ENCODE measurements around the gene NEDD4L. TPM values are rescaled to one million over a fixed set of nuclear protein-coding genes. Genes with fewer than 3 reads are reported as not detected.

The NEDD4L gene
- total and polyA plus RNA-seq, 2 experiments from 2014 or later, result 36.2 to 72.3 TPM

DNA sequence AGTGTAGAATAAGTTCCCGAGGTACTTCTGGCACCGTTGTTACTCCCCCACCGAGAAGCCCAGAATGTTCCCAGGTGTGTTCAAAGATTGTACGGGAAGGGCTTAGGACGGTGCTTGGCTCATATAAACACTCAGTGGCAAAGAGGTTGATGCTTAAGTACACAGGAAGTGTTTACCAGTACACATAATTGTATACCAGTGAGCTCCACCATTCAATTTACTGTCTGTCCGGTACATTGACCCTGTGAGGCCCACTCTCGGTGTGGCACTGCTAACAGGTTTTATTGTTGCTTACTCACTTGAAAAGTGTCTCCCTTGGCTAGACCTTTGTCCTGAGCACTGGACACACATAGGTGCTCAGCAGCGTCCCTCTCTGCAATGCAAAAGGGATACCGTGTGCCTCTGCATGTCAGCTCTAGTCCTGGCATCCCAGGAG is 191.0 kb downstream of the NEDD4L start:
- Histone ChIP-seq H3K27ac (ENCODE audit: low read depth) (0 out of 2 replicates have a peak overlapping the region, but pooled peaks have one; percentile 62), H3K79me2 (replicated peaks; ENCODE audit: insufficient read depth) (peaks cover 98% of the 10 kb centered on the region), H2AFZ (no peak overlapping the region), H3K9me2 (ENCODE audit: insufficient read depth) (no peaks in the 10 kb centered on the region), H3K36me3 (ENCODE audit: insufficient read depth) (no peaks in the 10 kb centered on the region), H4K20me1 (replicated peaks; ENCODE audit: insufficient read depth) (peaks cover 8% of the 10 kb centered on the region), H3K27me3 (ENCODE audit: insufficient read depth) (no peaks in the 10 kb centered on the region), H3F3A (replicated peaks; ENCODE audit: low read depth) (no peaks in the 10 kb centered on the region), H3K4me1 (ENCODE audit: insufficient read depth) (peaks cover 10% of the 10 kb centered on the region), H3K4me3 (no peak overlapping the region), H3K4me2 (no peak overlapping the region)
- no peaks in the 10 kb centered on the region; the same call in 2 of the 3 replicates for H3K9me3 Mint-ChIP-seq
- H3K27ac Mint-ChIP-seq, result peak overlapping the region; percentile 64
- DNase-seq (ENCODE audit: low spot score), result no peak
- H3K36me3 Mint-ChIP-seq (ENCODE audit: low read depth), result peaks cover 10% of the 10 kb centered on the region
- no peak overlapping the region for H3K4me3 Mint-ChIP-seq
- ATAC-seq, result no peak
- TF ChIP-seq ZNF331 (CRISPR knock-in tag; IDR thresholded peaks at IDR 0.05; ENCODE audit: low read depth) (no peak), NANOG (IDR thresholded peaks at IDR 0.05; ENCODE audit: borderline replicate concordance) (no peak), STAT1 (IDR thresholded peaks at IDR 0.05; ENCODE audit: unreplicated experiment) (no peak), CREB1 (CRISPR knock-in tag; IDR thresholded peaks at IDR 0.05; ENCODE audit: low read depth) (no peak)
- TF ChIP-seq, protein P1, sequence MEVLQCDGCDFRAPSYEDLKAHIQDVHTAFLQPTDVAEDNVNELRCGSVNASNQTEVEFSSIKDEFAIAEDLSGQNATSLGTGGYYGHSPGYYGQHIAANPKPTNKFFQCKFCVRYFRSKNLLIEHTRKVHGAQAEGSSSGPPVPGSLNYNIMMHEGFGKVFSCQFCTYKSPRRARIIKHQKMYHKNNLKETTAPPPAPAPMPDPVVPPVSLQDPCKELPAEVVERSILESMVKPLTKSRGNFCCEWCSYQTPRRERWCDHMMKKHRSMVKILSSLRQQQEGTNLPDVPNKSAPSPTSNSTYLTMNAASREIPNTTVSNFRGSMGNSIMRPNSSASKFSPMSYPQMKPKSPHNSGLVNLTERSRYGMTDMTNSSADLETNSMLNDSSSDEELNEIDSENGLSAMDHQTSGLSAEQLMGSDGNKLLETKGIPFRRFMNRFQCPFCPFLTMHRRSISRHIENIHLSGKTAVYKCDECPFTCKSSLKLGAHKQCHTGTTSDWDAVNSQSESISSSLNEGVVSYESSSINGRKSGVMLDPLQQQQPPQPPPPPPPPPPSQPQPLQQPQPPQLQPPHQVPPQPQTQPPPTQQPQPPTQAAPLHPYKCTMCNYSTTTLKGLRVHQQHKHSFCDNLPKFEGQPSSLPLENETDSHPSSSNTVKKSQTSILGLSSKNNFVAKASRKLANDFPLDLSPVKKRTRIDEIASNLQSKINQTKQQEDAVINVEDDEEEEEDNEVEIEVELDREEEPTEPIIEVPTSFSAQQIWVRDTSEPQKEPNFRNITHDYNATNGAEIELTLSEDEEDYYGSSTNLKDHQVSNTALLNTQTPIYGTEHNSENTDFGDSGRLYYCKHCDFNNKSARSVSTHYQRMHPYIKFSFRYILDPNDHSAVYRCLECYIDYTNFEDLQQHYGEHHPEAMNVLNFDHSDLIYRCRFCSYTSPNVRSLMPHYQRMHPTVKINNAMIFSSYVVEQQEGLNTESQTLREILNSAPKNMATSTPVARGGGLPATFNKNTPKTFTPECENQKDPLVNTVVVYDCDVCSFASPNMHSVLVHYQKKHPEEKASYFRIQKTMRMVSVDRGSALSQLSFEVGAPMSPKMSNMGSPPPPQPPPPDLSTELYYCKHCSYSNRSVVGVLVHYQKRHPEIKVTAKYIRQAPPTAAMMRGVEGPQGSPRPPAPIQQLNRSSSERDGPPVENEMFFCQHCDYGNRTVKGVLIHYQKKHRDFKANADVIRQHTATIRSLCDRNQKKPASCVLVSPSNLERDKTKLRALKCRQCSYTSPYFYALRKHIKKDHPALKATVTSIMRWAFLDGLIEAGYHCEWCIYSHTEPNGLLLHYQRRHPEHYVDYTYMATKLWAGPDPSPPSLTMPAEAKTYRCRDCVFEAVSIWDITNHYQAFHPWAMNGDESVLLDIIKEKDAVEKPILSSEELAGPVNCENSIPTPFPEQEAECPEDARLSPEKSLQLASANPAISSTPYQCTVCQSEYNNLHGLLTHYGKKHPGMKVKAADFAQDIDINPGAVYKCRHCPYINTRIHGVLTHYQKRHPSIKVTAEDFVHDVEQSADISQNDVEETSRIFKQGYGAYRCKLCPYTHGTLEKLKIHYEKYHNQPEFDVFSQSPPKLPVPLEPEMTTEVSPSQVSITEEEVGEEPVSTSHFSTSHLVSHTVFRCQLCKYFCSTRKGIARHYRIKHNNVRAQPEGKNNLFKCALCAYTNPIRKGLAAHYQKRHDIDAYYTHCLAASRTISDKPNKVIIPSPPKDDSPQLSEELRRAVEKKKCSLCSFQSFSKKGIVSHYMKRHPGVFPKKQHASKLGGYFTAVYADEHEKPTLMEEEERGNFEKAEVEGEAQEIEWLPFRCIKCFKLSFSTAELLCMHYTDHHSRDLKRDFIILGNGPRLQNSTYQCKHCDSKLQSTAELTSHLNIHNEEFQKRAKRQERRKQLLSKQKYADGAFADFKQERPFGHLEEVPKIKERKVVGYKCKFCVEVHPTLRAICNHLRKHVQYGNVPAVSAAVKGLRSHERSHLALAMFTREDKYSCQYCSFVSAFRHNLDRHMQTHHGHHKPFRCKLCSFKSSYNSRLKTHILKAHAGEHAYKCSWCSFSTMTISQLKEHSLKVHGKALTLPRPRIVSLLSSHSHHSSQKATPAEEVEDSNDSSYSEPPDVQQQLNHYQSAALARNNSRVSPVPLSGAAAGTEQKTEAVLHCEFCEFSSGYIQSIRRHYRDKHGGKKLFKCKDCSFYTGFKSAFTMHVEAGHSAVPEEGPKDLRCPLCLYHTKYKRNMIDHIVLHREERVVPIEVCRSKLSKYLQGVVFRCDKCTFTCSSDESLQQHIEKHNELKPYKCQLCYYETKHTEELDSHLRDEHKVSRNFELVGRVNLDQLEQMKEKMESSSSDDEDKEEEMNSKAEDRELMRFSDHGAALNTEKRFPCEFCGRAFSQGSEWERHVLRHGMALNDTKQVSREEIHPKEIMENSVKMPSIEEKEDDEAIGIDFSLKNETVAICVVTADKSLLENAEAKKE (CRISPR knock-in tag; IDR thresholded peaks at IDR 0.05), result no peak
- TF ChIP-seq, protein P2, sequence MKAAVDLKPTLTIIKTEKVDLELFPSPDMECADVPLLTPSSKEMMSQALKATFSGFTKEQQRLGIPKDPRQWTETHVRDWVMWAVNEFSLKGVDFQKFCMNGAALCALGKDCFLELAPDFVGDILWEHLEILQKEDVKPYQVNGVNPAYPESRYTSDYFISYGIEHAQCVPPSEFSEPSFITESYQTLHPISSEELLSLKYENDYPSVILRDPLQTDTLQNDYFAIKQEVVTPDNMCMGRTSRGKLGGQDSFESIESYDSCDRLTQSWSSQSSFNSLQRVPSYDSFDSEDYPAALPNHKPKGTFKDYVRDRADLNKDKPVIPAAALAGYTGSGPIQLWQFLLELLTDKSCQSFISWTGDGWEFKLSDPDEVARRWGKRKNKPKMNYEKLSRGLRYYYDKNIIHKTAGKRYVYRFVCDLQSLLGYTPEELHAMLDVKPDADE (IDR thresholded peaks at IDR 0.05), result no peak
- H3K27me3 Mint-ChIP-seq (ENCODE audit: insufficient read depth, low read depth, poor library complexity), result peaks cover 4% of the 10 kb centered on the region
- peaks cover 30% of the 10 kb centered on the region for H3K4me1 Mint-ChIP-seq
